Epithelial cell of esophagus (primary cell): ENCODE measurements around the gene TMEM94.

Experiments used
- DNase-seq: peaks from one replicate; pipeline ENCODE4 v3.0.0; 2010; ENCODE audit warnings: low read depth
- H3K4me3 ChIP-seq: 2 replicates; pipeline ENCODE4 v1.5.1; 2011; ENCODE audit warnings: mild to moderate bottlenecking, low read length, control low read depth
- TF ChIP-seq, protein P1 (sequence below): IDR thresholded peaks from 2 replicates; pipeline ENCODE4 v1.5.1; 2011; ENCODE audit warnings: low read depth, mild to moderate bottlenecking, low read length, control low read depth, inconsistent platforms; ENCODE audit not compliant: insufficient read depth; ENCODE audit errors: missing control alignments

TMEM94 gene

DNA sequence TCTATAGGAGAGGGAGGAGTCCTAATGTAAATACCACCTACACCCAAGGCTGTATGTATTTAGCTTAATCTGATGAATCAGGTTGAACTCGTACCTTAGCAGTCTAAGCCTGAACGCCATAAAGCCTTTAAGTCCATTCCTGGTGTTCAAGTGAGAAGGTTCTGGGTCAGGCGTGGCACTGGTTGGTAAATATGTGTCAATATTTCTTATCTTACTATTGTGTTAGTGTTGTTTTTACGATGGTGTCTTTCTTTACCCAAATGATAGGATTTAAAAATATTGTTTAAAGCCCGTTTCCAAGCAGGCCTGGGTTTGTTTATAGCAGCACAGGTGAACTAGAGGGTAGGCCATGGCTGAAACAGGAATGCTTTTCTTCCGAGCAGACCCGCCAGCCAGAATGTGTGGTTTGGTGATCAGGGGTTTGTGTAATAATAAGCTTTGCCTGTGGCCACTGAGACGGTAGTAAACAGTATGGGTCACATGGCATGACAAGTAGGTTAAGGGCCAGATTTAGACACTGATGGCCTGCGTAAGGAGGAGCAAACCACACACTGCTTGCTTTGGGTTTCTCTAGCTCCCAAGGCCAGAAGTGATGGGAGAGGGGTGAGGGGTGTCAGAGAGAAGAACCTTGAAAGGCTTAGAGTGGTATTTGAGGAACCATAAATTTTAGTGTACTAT is 3.3 kb downstream of the TMEM94 start:
- H3K4me3 ChIP-seq, result no peak overlapping the region
- TF ChIP-seq, protein P1, sequence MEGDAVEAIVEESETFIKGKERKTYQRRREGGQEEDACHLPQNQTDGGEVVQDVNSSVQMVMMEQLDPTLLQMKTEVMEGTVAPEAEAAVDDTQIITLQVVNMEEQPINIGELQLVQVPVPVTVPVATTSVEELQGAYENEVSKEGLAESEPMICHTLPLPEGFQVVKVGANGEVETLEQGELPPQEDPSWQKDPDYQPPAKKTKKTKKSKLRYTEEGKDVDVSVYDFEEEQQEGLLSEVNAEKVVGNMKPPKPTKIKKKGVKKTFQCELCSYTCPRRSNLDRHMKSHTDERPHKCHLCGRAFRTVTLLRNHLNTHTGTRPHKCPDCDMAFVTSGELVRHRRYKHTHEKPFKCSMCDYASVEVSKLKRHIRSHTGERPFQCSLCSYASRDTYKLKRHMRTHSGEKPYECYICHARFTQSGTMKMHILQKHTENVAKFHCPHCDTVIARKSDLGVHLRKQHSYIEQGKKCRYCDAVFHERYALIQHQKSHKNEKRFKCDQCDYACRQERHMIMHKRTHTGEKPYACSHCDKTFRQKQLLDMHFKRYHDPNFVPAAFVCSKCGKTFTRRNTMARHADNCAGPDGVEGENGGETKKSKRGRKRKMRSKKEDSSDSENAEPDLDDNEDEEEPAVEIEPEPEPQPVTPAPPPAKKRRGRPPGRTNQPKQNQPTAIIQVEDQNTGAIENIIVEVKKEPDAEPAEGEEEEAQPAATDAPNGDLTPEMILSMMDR, result no peak
- DNase-seq, result peak; percentile 74

- TF ChIP-seq, protein P1, result no peak
- no peak for DNase-seq
- H3K4me3 ChIP-seq, result no peak overlapping the region
Measured at GRCh38 chr17:75460295-75460694, 3.9 kb downstream of the TMEM94 start.

- H3K4me3 ChIP-seq, result no peak overlapping the region
- TF ChIP-seq, protein P1, result no peak
- no peak for DNase-seq
Measured at GRCh38 chr17:75463603-75464002, 7.2 kb downstream of the TMEM94 start.

DNA sequence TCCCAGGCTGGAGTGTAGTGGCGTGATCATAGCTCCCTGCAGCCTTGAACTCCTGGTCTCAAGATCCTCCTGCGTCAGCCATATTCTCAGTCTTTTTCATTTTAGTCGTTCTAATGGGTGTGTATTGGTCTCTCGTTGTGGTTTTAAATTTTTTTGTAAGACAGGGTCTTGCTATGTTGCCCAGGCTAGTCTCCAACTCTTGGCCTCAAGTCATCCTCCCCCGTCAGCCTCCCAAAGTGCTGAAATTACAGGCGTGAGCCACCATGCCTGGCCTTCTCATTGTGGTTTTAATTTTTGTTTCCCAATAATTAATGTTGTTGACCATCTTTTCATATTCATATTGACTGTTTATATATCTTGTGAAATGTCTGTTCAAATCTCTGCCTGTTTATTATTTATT is 8.6 kb downstream of the TMEM94 start:
- no peak overlapping the region for H3K4me3 ChIP-seq
- TF ChIP-seq, protein P1, result no peak
- DNase-seq, result no peak

DNA sequence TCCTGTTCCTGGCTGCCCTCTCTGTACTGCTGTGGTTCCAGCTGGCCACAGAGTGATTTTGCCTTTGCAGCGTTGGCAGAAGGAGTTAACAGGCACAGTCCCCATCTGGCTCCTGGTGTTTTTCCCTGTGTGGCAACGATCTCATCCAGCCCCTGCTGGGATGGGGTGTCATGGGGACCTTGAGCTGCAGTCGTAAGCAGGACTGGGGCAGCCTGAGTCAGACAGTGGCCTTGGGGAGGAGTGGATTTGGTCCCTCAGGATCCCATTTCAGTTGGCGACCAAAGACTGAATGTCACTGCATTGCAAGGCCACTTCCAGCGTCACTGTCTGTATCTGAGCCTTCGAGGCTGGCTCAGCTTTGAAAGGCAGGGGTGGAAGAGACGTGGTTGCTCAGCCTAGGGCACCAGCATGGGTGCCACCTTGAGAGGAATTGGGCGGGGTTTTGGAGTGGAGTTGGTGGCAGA is 11.9 kb downstream of the TMEM94 start:
- TF ChIP-seq, protein P1, result no peak
- no peak for DNase-seq
- H3K4me3 ChIP-seq, result no peak overlapping the region

- H3K4me3 ChIP-seq, result no peak overlapping the region
- TF ChIP-seq, protein P1, result no peak
- no peak for DNase-seq
Measured at GRCh38 chr17:75468779-75469373, 12.4 kb downstream of the TMEM94 start.

GRCh38 chr17:75471207-75471606 is 14.8 kb downstream of the TMEM94 start:
- TF ChIP-seq, protein P1, result no peak
- no peak for DNase-seq
- H3K4me3 ChIP-seq, result no peak overlapping the region
